Measurements from ENCODE around the gene CDH23.

CDH23 gene

DNA sequence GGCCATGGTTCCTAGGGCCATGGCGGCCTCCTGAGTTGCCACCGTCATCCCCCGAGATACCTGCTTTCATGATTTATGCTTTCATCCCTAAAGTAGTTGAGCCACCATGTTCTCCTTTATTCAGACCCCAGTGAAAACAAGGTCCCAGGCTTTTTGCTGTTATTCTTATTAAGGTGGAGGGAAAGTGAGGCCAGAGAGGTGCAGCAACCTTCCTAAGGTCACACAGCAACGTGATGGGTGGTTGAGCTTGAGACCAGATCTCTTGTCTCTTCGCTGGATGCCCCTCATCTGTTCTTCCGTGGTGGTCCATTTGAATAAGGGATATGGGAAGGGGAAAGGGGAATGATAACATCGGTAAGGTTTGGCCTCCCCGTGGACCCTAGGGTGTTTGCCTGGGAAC, 180.6 kb downstream of the CDH23 start:
- no peak for DNase-seq (ENCODE audit: low read depth in 1 of 2, low spot score in 1 of 2)

- no peak for DNase-seq (ENCODE audit: low read depth in 1 of 2, low spot score in 1 of 2)
These were observed 181.3 kb downstream of the CDH23 start for GRCh38 chr10:71578069-71578468.

DNA sequence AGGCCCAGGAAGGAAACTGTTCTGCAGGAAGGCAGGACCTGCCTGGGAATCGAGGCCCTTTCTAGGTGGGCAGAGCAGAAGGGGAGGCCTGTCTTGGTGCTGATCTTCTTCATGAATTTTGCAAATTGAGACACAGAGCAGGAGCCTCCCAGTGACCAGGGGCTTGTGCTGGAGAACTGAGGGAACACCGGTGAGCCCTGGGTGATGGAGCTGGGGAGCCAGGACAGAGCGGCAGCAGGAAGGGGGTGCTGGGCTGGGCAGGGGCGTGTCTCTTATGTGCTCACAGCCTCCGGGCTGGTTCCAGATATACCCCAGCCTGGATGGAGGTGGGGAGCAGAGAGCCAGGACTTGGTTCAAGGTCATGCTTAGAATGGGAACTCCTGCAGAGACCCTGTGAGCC, 182.9 kb downstream of the CDH23 start:
- DNase-seq (ENCODE audit: low read depth in 1 of 2, low spot score in 1 of 2) = no peak

DNA sequence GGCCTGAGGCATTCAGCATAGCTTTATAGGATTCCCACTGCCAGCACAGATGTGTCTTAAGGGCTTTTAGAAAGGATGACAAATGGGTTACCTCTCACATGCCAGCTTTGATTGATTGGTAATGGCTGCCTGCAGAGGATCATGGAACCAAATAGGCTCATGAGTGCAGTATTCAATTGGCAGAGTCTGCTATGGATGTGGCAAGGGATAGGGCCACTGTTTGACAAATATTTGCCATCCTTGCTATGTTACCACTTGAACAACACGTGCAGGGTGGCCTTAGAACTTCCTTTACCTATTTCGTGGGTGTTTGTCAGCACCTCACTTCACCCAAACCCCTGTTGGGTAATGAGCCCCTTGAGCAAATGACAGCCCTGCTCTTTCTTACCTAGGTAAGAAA, 183.7 kb downstream of the CDH23 start:
- DNase-seq (ENCODE audit: low read depth in 1 of 2, low spot score in 1 of 2) = no peak

- DNase-seq (ENCODE audit: low read depth in 1 of 2, low spot score in 1 of 2) = no peak
These were observed 184.2 kb downstream of the CDH23 start for GRCh38 chr10:71580926-71581325.

DNA sequence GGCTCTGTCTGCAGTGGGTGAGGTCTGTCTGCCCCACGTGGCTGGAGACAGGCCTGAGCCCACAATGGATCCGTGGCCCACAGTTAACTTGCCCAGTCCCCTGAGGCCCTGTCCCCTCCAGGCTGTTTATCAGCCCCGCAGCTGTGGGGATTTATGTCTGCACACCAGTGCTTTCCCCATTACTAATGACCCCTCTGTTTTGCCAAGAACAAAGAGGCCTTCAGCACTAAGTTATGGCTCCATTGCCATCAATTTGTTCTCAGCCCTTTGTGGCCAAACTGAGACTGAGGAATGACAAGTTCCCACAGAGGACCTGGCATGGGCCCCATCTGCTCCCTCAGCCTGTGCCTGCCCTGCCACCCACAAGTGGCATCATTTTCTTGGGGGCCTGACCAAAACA, 184.7 kb downstream of the CDH23 start:
- no peak for DNase-seq (ENCODE audit: low read depth in 1 of 2, low spot score in 1 of 2)

GRCh38 chr10:71582019-71582418, 185.3 kb downstream of the CDH23 start:
- no peak for DNase-seq (ENCODE audit: low read depth in 1 of 2, low spot score in 1 of 2)

GRCh38 chr10:71582506-71583475, 186.1 kb downstream of the CDH23 start:
- DNase-seq (ENCODE audit: low read depth in 1 of 2, low spot score in 1 of 2) = no peak

DNA sequence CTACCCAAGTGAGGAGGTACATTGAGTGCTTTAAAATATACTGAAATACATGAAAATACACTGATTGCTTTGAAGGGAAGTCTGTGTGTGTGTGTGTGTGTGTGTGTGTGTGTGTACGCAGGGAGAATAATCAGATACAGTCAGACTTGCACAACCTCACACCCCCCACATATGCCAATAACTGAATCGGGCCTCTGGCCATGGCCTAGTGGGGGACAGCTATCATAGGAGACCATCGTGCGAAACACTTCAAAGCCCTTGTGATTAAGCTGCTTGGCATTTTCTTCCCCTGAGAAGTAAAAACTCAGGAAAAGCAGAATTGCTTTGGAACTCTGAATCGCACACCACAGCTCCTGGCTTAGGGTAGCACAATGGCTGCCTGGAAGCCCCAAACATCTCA, 187.7 kb downstream of the CDH23 start:
- no peak for DNase-seq (ENCODE audit: low read depth in 1 of 2, low spot score in 1 of 2)

DNA sequence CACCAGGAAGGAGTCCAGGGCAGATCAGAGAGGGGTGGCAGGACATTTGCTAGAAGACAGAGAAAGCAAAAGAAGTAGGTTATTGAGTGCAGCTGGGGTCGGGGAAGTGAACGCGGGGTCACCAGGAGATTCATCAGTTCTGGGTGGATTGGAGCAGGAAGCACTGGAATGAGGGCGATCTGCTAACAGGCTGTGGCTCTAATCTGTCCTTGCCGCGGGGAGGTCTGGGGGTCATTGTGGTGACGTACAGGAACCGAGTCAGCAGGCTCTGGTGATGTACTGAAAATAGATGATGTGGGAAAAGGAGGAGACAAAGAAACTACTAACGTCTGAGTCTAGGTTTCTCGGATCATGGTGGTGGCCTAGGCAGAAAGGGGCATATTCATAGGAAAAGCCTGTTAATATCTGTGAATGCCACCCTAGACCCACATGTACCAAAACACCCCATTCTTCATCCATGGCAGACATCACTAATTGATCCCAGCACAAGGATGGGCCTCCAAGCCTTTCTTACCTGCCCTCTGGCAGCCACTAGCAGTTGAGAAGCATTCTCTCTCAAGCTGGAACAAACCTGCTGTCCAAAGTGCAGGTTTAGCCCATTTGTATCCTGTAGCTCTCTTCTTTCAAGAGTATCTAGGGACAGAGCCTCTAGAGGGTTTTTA, 188.3 kb downstream of the CDH23 start:
- no peak for DNase-seq (ENCODE audit: low read depth in 1 of 2, low spot score in 1 of 2)

DNA sequence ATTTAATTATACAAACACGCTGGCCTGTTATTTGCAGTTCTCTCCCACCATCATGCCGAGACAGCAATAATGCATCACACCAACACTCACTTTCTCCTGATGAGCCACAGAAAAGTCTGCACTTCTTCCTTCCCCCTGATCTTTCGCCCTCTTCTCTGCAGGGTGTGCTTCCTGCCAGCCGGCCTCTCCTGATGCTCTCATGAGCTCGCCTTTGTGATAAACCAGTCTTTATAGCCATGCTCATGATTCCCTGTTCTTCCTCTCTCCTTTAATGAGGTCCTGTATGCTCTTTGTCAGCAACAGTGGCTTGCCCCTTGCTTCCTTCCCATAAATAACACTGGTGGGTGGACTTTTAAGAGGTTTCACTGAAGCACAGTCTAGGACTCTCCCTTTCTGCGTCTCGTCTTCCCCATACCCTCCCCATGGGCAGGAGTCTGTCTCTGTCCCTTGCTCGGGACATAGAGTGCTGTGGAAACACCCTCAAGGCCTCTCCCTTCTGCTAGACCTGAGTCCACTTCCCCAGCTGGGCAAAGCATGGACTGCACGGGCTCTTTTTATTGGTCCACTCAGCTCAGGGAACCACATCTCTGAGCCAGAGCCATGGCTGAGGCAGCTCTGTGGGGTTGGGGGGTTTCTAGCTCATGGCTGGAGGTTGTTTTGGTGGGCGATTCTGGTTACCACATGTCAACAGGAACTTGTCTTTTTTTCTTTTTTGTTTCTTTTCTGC, 189.0 kb downstream of the CDH23 start:
- DNase-seq (ENCODE audit: low read depth in 1 of 2, low spot score in 1 of 2) = no peak

GRCh38 chr10:71587941-71588573, 191.3 kb downstream of the CDH23 start:
- no peak for DNase-seq (ENCODE audit: low read depth in 1 of 2, low spot score in 1 of 2)

DNA sequence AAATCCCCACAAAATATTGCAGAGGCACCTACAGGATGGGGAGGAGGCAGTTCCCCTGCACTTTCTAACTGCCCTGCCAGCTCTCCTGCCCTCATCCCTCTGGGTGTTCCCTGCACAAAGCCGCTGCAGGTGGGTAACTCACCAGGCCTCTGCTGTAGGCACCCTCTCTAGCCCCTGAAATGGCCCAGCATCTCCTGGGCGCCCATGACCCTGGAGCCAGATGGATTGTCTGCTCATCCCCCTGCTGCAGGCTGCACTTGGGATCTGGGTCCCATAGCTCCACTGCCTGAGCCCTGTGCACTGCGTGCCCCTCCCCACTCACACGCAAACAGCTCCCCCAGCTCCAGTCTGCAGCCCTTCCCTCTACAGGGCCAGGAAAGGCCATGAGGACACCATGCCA, 192.0 kb downstream of the CDH23 start:
- no peak for DNase-seq (ENCODE audit: low read depth in 1 of 2, low spot score in 1 of 2)

GRCh38 chr10:71589617-71590551, 193.2 kb downstream of the CDH23 start:
- no peak for DNase-seq (ENCODE audit: low read depth in 1 of 2, low spot score in 1 of 2)

DNA sequence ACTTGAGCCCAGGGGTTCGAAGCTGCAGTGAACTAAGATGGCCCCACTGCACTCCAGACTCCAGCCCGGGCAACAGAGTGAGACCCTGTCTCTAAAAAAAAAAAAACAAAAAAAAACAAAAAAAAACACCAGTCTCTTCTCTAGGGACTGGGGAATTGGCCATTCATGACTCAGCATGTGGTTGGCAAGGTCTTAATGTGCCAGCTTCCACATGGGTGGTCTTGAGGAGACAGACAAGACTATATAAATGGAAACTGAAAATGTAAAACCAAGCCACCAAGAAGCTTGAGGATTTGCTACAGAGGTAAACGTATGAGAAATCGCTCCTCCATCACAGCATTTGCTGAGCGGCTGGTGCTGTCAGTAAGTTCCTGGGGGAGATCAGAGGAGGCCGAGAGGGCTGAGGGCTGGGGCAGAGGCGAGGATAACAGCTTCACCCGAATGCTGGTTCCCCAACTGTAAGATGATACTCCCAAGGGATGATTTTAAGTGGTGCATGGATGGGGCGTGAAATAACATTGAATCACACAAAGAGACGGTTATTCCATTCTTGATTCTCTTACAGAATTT, 194.1 kb downstream of the CDH23 start:
- DNase-seq (ENCODE audit: low read depth in 1 of 2, low spot score in 1 of 2) = no peak

GRCh38 chr10:71594934-71595571, 198.3 kb downstream of the CDH23 start:
- DNase-seq (ENCODE audit: low read depth in 1 of 2, low spot score in 1 of 2) = no peak

DNA sequence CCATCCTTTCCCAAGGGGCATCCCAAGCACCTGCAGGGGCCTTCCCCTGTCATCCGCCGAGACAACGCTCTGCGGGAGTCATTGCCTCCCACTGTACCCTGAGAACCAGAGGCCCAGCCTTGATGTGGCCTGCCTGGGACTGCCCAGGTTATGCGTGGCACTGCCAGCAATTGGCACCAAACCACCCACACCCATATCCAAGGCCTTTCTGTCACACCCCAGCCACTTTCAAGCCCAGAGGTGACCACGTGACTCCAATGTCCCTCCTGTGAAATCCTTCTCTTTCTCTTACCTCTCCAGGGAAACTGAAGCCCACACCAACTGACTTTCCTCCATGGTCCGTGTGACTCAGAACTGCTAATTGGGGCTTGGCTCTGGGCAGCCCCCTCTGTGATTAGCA, 198.9 kb downstream of the CDH23 start:
- no peak for DNase-seq (ENCODE audit: low read depth in 1 of 2, low spot score in 1 of 2)

GRCh38 chr10:71596127-71596526, 199.4 kb downstream of the CDH23 start:
- DNase-seq (ENCODE audit: low read depth in 1 of 2, low spot score in 1 of 2) = no peak

- no peak for DNase-seq (ENCODE audit: low read depth in 1 of 2, low spot score in 1 of 2)
These were observed 200.0 kb downstream of the CDH23 start for GRCh38 chr10:71596759-71597158.
